HG02981 (cell line): Measurements from ENCODE around the gene BRD3OS.

Experiments
- ATAC-seq: cut with Tn5 transposase; IDR thresholded peaks from one replicate; pipeline ENCODE4 v1.9.1; 2021; ENCODE audit warnings: mild to moderate bottlenecking, moderate library complexity; ENCODE audit not compliant: unreplicated experiment

BRD3OS gene

GRCh38 chr9:134049772-134050588, 24.7 kb downstream of the BRD3OS start:
- no peak for ATAC-seq

- ATAC-seq, result no peak
Observed at GRCh38 chr9:134050726-134051125, 25.4 kb downstream of the BRD3OS start.

GRCh38 chr9:134051319-134051718, 26.0 kb downstream of the BRD3OS start:
- no peak for ATAC-seq

GRCh38 chr9:134052491-134052890, 27.2 kb downstream of the BRD3OS start:
- ATAC-seq, result no peak

GRCh38 chr9:134052941-134053340, 27.7 kb downstream of the BRD3OS start:
- no peak for ATAC-seq

GRCh38 chr9:134053401-134053871, 28.2 kb downstream of the BRD3OS start:
- ATAC-seq, result no peak

- no peak for ATAC-seq
Observed at GRCh38 chr9:134053941-134054761, 28.9 kb downstream of the BRD3OS start.

- no peak for ATAC-seq
Observed at GRCh38 chr9:134054891-134055811, 29.9 kb downstream of the BRD3OS start.

- ATAC-seq, result no peak
Observed at GRCh38 chr9:134055981-134056461, 30.7 kb downstream of the BRD3OS start.

GRCh38 chr9:134056483-134057306, 31.4 kb downstream of the BRD3OS start:
- ATAC-seq, result no peak

- ATAC-seq, result no peak
Observed at GRCh38 chr9:134057307-134057657, 32.0 kb downstream of the BRD3OS start.

- ATAC-seq, result no peak
Observed at GRCh38 chr9:134057751-134058701, 32.7 kb downstream of the BRD3OS start.

- no peak for ATAC-seq
Observed at GRCh38 chr9:134058716-134059115, 33.4 kb downstream of the BRD3OS start.

- no peak for ATAC-seq
Observed at GRCh38 chr9:134059188-134059641, 33.9 kb downstream of the BRD3OS start.

GRCh38 chr9:134059661-134060395, 34.5 kb downstream of the BRD3OS start:
- peak; percentile 62 for ATAC-seq

- ATAC-seq, result no peak
Observed at GRCh38 chr9:134060546-134060945, 35.3 kb downstream of the BRD3OS start.

GRCh38 chr9:134061019-134061687, 35.9 kb downstream of the BRD3OS start:
- ATAC-seq, result no peak
